Hippocampal formation (tissue), 2 donors: ENCODE results near the gene SLC5A9.
A peak's percentile ranks its signal among the peaks of the same experiment; 100 is the strongest.
"Not testable (repeated sequence)": the region's sequence is repeated elsewhere in the genome, so short reads cannot be mapped to it uniquely, and the experiment has no call there.

Source experiments
- DNase-seq, 2 donors: peaks; one replicate each; lab custom pipeline; 2025; lab: John Stamatoyannopoulos, UW

The SLC5A9 gene

DNA sequence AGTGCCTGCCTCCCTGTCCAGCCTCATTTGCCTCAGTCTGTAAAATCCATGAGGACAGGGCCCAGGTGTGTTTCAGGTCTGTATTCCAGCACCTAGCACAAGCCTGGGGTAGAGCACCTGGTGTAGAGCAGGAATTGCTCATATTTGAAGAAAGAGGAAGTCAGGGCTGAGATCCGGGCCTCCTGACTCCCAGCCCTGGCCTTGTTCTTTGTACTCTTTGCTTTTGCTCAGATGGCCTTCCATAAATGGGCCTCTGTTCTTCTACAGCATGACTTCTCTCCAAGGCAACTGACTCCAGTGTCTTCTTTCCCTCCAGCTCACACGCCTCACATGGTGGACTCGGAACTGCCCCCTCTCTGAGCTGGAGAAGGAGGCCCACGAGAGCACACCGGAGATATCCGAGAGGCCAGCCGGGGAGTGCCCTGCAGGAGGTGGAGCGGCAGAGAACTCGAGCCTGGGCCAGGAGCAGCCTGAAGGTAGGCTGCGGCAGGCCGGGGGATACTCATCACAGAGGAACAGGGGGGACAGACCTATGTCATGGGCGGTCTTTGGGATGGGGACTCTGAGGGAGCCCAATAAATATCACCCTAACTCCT lies 19.7 kb downstream of the SLC5A9 start:
- DNase-seq, result no peak

DNA sequence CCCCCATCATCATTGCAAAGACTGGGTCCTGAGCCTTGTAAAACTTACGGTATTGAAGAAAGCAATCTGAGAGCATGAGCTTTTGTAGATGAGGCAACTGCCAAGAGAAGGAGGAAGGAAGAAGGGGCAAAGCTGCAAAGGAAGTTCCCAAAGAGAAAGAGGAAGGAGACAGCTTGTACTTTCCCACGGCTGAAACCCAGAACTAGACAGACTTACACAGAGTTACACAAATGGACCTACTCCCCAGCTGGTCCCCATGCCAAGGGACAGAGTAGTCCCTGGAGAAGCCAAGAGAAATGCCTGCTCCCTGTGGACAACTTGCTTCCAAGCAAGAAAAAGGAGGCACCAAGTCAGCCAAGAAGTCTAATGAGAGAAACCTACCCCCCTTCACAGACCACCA lies 22.6 kb downstream of the SLC5A9 start:
- peak in 1 of 2 donors; percentile 25 for DNase-seq

DNA sequence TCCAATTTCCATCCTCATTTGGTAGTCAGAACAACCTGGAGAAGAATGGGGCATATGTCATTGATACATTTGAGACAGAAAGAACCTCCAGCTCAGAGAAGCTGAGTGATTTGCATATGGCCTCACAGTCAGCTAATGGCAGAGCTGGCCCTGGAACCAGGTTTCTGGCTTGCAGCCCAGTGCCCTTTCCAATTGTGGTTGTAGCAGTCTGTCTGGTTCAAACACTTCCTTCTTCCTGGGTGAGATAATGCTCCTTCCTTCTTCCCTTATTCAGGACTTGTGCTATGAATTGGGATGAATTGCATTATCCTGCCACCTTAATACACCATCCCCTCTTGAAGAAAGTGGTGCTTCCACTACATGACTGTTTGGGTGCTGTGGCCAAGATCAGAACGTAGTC lies 24.2 kb downstream of the SLC5A9 start:
- peak in 1 of 2 donors; percentile 28 for DNase-seq

DNA sequence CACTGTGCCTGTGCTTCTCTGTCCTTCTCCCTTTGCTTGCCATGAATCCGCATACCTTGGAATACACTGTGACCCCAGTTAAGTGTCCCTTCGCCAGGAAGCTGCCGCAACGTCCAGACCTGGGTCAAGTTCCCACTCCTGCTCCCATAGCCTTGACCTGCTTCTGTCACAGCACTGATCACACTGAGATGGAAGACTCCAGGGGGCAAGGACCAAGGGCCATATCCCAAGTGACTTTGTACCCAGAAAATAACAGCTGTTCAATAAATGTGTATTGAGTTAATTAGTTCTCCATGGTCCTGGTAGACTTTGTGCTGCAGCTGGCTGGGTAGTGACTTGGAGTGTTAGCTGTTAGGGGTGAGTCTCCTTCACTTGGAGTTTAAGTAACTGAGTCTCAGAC lies 25.8 kb downstream of the SLC5A9 start:
- no peak for DNase-seq

DNA sequence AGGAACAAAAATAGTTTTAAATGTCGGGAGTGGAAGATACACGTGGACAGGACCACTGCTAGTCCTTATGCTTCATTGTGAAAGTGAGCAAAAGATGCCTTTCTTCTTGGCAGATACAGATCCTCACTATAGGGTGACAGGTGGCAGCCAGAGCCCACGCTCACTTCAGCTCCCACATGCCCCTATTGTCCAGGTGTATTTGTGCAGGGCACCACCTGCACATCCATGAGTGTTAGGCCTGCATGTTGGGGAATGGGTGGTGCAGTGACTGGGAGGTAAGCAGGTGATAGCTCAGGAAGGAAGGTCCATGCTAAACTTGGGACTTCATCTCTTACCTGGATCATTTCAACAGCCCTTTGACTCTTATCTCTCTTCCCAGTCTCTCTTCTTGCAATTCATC lies 27.4 kb downstream of the SLC5A9 start:
- no peak for DNase-seq

DNA sequence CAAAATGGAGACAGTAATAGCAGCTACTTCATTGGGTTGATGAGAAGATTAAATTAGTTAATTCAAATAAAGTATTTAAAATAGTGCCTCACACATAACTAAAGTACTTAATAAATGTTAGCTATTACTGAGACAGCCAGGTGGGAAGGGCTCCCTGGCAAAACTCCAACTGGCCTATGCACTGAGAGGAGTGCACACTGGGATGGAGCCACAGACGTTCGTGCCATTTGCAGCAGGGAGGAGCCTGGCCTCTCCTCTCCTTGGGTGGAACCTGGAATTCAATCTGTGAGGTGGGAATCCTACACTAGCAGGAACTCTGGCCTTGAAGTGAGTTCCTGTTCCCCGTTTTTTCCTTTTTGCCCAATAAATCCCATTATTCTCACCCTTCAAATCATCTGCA lies 28.1 kb downstream of the SLC5A9 start:
- DNase-seq, result no peak

DNA sequence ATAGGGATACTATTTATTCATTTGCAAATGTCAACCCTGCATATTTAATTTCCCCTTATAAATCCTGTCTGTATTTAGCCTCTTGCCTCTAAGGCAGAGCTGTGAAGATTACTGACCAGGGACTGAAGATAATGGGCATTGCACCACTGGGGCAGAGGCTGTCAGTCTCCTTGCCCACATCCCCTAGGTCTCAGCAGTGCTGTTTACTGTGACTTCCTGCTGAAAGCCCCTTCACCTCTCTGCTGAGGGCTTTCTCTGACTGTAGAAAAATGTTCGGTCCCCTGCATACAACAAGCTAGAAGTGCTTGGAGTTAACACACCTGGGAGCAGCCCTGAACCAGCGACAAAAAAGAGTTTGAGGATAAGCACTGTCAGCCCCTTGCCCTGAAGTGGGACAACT lies 28.8 kb downstream of the SLC5A9 start:
- no peak for DNase-seq

DNA sequence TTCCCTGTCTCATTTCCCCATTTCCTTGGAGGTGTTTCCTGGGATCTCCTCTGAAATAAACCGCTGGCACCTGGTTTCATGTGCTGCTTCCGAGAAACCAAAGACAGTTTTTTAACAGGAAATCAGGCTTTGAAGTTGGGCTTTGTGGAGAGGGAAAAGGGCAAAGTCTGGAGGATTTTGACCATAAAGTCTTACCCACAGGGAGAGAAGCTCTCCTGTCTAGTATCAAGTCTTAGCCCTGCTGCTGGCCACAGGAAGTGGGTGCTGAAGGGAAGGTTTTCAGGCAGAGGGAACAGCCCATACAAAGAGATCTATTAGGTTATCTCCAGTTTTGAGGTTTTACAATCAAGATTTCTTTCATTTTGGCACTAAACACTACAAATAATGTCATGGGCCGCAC lies 29.3 kb downstream of the SLC5A9 start:
- DNase-seq, result no peak

DNA sequence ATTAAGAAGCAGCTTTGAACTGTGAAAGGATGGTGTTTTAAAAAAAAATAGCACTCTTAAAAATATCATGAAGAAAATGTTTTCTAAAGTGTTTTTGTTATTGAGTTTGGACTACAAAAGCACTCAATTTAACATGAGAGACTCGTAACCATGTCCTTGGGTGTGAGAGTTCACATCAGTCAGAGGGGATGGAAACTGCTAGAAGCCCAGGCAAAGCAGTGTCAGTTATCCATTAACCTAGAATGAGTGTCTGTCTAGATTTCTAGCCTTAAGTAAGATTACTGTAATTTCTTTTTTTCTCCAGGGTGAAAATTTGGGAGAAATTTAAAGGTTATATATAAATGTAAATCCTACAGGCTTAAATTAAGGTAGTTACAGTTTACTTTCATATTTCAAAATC lies 31.7 kb downstream of the SLC5A9 start:
- DNase-seq, result no peak

DNA sequence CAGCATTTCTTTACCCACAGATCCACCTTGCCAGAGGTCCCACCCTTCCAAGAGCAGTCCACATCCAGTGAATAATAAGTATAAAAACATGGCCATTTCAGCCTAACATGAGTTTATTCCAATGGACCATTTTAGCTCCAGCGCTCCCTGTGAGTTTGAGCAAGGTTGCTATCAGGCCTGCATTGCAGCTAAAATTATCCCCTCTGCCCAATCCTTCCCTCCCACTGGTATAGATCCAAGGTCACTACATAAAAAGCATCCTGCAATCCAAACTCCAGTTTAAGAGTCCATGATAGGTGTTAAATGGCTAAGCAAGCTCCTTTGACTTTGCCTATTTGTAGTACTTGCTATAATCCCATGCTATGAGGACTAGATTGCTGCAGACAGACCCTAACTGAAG lies 35.6 kb downstream of the SLC5A9 start:
- DNase-seq, result no peak

DNA sequence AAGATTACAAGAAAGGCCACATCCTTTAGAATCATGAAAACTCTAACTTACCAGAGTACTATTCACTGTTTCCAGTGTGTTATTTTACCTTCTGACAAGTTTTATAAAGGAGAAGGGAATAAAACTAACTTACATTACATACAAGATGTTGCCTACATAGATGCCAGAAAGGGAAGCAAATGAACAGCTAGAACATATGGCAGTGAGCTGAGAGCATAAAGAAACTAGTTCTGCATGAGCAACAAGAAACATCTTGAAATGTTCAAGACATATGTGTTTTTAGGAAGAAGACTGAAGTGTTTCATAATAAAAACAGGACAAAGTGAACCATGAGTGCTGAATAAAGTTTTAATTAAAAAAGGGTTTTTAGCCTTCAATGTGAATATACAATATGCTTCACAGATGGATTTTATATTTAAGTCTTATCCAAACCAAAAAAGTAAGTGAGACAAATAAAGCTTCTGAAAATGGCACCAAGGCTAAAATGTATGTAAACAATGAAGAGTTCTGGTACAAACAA lies 39.4 kb downstream of the SLC5A9 start:
- peak in 1 of 2 donors; percentile 62 for DNase-seq

DNA sequence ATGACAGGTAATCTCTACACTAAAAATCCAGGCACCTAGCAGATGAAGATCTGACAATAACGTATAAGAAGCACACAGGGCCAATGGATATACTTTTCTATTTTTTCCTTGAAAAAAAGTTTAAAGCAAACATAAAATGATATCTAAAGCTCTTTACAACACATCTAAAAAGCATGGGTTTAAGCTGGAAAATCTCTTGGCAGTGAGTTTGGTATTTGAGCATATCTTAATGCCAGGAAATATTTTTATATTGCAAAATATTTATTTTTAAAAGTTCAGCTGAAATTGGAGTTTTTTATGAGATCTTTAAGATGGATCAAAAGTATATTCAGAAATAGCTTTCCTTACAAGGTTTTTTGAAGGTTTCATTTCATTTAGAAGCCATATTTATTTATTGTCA lies 40.5 kb downstream of the SLC5A9 start:
- DNase-seq, result no peak

DNA sequence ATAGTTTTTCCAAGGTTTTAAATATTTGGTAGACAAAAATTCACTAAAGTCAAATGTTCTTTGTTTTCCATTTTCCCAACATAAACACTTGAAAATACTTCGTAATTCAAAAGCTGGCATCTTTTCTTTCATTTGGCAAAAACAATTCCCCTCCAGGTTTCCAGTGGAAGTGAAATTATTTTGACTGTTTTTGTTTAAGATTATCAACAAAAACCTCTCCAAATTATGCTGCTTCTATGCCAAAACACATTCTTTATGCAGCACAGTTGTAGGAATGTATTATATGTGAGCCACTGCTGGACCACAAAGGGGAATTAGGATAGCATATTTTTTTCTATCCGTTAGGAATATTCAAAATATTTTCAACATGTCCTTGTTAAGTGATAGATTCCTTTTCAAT lies 44.1 kb downstream of the SLC5A9 start:
- DNase-seq, result no peak

DNA sequence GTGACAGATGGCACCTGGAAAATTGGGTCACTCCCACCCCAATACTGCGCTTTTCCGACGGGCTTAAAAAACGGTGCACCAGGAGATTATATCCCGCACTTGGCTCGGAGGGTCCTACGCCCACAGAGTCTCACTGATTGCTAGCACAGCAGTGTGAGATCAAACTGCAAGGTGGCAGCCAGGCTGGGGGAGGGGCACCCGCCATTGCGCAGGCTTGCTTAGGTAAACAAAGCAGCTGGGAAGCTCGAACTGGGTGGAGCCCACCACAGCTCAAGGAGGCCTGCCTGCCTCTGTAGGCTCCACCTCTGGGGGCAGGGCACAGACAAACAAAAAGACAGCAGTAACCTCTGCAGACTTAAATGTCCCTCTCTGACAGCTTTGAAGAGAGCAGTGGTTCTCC lies 54.9 kb downstream of the SLC5A9 start:
- DNase-seq, result not testable (repeated sequence)

DNA sequence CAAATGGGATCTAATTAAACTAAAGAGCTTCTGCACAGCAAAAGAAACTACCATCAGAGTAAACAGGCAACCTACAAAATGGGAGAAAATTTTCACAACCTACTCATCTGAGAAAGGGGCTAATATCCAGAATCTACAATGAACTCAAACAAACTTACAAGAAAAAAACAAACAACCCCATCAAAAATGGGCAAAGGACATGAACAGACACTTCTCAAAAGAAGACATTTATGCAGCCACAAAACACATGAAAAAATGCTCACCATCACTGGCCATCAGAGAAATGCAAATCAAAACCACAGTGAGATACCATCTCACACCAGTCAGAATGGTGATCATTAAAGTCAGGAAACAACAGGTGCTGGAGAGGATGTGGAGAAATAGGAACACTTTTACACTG lies 59.8 kb downstream of the SLC5A9 start:
- not testable (repeated sequence) for DNase-seq

DNA sequence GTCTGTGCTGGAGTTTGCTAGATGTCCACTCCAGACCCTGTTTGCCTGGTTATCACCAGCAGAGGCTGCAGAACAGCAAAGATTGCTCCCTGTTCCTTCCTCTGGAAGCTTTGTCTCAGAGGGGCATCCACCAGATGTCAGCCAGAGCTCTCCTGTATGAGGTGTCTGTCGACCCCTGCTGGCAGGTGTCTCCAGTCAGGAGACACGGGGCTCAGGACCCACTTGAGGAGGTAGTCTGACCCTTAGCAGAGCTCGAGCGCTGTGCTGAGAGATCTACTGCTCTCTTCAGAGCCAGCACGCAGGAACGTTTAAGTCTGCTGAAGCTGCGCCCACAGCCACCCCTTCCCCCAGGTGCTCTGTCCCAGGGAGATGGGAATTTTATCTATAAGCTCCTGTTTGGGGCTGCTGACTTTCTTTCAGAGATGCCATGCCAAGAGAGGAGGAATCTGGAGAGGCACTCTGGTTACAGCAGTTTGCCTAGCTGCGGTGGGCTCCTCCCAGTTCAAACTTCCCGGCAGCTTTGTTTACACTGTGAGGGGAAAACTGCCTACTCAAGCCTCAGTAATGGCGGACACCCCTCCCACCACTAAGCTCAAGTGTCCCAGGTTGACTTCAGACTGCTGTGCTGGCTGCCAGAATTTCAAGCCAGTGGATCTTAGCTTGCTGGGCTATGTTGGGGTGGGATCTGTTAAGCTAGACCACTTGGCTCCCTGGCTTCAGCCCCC lies 62.3 kb downstream of the SLC5A9 start:
- DNase-seq, result not testable (repeated sequence)

DNA sequence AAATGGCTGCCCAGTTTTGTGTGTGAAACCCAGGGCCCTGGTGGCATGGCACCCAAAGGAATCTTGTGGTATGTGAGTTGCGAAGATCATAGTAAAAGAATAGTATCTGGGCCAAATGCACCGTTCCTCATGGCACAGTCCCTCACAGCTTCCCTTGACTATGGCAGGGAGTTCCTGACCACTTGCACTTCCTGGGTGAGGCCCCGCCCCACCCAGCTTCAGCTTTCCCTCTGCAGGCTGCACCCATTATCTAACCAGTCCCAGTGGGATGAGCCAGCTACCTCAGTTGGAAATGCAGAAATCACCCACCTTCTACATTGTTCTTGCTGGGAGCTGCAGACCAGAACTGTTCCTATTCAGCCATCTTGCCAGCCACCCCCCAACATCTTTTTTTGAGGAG lies 63.0 kb downstream of the SLC5A9 start:
- DNase-seq, result no peak

DNA sequence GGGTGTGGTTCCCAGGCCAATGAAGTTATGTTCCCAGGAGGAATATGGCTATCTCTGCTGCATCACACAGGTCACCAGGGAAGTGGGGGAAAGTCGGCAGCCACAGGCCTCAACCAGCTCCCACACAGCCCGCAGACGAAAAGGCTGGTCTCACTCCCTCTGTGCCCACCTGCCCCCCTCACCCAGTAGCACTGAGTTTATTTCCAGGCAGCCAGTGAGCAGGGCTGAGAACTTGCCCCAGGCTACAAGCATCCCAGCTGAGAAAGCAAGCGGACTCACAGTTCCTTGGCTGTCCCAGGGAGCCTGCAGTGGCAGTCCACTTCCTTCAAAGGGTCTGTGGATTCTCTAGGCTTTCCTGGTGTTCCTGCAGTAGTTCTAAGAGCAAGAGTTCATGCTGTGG lies 68.9 kb downstream of the SLC5A9 start:
- no peak for DNase-seq

DNA sequence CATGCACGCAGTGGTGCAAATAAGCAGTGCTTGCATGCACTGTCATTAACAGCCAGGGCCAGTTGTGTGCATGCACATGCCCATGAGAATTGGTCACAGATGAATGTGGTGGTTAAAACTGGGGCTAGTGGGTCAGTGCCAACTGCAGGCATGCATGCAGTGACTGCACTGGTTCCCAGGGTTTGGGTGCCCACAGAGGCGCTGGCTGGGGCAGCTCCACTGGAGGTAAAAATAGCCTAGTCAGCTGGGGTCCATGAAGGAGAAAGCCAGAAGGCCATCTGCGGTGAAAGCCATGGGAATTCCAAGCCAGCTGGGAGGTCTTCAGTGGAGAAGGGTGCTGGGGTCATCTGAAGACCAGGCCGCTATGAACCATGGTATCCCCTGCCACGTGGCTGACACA lies 70.2 kb downstream of the SLC5A9 start:
- no peak for DNase-seq

DNA sequence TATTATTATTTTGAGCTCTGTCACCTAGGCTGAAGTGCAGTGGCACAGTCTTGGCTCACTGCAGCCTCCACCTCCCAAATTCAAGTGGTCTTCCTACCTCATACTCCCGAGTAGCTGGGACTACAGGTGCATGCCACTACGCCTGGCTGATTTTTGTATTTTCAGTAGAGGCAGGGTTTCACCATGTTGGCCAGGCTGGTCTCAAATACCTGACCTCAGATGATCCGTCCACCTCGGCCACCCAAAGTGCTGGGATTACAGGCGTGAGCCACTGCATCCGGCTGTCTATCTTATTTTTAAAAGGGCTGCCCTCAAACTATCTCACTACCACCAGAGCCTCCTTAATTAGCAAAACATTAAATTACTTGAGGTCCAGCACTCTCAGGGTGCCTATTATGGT lies 71.6 kb downstream of the SLC5A9 start:
- DNase-seq, result not testable (repeated sequence)

DNA sequence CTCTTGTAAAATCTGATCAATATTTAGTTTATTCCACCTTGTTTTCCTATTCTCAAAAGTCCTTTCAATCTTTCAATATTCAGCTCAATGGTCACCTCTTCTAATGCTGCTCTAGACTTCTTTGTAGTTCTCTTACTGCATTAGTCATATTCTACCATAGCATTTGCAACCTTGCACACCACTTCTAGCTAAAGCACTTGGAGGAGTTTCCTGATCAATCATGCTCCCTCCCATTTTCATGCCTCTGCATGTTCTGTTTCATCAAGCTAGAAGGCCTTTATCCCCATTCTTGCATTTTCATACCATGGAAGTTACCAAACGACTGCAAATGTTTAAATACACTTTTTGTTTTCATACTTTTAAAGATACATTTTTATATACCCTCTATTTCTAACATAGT lies 72.1 kb downstream of the SLC5A9 start:
- no peak for DNase-seq
